ENCODE results near the gene PCNA.
A peak's percentile ranks its signal among the peaks of the same experiment; 100 is the strongest.

The PCNA gene

GRCh38 chr20:5119435-5120184 is at the start of gene PCNA:
TSS of gene PCNA (minus strand) at chr20:5119958. CDS start at chr20:5119798, 160 bp downstream.
- DNase-seq: peak; percentile 95

GRCh38 chr20:5168651-5169396 is 49.1 kb upstream of the PCNA start:
- DNase-seq: no peak

GRCh38 chr20:5164645-5165625 is 45.2 kb upstream of the PCNA start:
- no peak for DNase-seq

DNA sequence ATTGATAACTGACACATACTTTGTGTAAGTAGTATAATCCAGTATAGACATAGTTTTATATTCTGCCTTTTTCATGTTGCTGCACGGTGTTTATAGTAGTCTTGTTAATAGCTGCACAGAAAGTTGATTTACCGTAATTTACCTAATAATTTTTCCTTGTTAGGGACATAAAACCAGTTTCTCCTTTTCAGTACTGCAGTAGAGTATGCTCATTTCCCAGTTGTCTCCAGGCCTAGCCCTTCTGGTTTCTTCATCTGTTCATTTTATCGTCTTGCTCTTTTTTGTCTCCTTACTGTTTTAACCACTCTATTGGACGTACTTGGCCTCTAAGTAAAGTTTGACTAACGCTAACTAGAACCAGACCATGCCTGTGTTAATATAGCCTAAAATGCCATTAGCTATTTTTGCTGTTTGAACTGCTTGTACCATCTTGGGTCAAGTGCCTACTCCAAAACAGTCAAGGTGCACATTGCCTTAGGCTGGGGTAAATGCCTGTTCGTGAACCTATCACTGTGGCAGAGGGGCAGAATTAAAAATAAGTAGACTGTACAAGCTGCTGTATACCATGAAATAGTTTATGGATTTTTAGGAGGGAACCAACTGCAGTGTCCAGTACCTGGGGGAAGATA is 41.9 kb upstream of the PCNA start:
- DNase-seq: no peak

- DNase-seq: no peak
Measured at GRCh38 chr20:5160882-5161281, 41.1 kb upstream of the PCNA start.

- DNase-seq: no peak
Measured at GRCh38 chr20:5159928-5160327, 40.2 kb upstream of the PCNA start.

DNA sequence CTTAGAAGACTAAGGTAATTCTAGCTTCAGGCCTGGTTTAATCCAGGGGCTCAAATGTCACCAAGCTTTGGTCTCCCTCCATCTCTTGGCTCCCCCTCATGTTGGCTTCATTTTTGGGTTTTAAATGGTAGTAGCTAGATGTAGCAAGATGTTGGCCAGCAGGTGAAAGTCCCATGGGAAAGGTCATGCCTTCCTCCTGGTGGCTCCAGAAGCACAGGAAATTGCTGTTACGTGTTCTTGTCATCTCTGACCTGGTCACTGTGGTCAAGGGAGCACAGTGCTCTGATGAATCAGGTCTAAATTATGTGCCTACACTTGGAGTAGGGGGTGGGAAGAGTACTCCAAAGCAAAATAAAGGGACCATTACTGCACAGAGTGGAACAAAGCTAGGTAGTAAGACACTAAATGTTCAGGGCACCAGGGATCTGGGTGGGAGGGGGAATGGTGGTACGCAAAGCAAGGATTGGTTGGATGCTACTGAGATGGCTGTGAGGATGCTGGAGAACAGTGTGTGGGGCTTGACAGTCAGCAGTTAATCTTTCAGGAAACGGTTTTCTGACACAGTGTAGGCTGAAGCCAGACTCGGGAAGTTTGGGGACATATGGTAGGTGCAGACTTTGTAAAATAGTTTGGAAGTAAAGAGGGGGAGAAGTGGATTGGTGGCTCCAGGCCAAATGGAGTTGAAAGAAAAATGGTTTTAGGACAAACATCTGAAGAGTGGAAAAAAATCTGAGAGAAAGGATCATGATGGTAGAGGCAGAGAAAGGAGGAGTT is 37.1 kb upstream of the PCNA start:
- DNase-seq: no peak

DNA sequence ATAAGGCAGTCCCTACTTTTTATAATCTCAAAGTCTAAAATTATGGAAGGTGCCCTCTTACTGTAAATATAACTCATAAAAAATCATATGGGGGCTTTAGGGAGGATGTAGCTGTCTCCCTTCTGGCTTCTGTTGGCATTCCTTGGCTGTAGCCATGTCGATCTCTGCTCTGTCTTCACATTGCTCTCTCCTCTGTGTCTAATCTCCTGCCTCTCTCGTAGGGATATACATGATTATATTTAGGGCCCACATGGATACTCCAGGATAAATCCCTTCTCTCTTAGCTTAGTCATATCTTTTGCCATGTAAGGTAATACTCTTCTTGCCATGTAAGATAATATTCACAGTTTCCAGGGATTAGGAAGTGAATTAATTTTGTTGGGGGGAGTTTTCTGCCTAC is 35.6 kb upstream of the PCNA start:
- DNase-seq: no peak

DNA sequence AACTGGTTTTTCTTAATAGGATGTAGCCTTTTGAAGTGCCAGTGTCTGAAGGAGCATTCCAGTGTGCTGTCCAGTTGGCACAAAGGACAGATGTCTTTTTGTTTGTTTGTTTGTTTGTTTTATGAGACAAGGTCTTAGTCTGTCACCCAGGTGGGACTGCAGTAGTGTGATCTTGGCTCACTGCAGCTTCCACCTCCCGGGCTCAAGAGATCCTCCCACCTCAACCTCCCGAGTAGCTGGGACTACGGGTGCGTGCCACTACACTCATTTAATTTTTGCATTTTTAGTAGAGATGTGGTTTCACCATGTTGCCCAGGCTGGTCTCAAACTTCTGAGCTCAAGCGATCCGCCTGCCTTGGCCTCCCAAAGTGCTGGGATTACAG is 34.8 kb upstream of the PCNA start:
- no peak for DNase-seq

DNA sequence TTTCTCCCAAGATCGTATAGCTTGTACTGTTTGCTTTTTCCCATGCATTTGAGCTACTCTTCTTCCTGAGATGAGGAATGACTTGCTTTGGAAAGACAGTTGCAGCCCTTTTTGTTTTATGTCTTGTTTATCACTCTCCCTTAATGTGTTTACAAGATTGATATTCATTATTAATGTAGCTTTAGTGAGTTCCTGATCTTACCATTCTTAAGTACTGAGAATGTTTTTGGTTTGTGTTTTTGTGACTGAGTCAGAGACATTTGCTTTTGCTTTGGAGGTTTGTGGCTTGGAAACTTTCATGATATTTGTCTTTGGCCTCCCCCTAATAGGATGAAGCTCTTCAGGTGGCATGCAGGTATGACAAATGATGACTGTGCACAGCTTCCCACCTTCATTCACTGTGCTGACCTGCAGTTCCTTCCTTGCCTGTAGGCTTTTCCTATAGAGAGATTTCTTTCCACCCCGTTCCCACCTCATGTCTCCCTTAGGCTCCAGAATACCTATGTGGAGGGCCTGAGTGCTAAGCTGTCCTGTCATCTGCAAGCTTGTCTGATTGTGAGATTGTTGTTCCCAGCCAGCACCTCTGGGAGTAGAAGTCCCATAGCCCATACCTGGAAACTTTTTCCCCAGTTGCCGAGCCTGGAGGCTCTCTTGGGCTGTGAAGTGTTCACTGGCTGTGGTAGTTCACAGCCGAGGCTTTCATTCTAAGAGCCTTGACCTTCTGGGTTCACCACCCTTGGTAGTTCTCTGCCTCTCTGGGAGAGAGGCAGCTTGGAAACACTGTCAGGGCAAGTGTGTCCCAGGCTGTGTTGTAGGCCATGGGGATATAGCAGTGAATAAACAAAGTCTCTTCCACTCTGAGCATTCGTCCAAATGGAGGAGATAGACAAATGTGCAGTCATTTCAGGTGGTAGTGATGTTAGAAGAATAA is 34.1 kb upstream of the PCNA start:
- DNase-seq: no peak

- no peak for DNase-seq
Measured at GRCh38 chr20:5153152-5153467, 33.4 kb upstream of the PCNA start.

GRCh38 chr20:5150226-5151076 is 30.7 kb upstream of the PCNA start:
- no peak for DNase-seq

- no peak for DNase-seq
Measured at GRCh38 chr20:5149892-5150225, 30.1 kb upstream of the PCNA start.

GRCh38 chr20:5148581-5148980 is 28.8 kb upstream of the PCNA start:
- DNase-seq: no peak

DNA sequence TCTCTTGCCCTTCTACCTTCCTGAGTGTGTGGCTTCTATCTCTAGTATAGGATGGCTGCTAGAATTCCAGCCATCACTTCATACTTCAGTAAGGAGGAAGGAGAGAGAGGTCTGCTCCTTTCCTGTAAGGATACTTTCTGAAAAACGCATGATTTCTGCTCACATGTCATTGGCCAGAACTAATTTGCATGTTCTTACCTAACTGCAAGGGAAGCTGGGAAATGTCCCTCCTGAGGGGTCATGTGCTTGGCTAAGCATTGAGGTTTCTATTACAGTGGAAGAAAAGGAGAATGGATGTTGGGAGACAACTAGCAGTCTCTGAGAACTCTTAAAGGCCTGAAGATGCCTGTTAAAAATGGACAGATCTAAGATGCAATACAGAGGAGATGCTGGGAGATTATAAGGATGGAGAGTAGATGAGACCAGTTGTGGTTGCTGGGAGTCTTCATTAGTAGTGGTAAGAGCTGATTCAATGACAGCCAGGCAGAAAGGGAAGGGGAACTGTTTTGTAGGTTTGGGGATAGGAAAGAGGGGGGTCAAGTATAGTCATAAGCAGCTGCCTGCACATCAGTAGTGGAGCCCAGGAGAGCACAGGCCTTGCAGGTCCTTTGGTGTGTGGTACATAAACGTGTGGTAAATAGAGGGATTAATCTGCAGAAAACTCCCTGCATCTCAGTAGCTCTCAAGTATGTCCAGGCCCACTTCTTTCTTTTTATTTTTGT is 27.3 kb upstream of the PCNA start:
- DNase-seq: no peak

DNA sequence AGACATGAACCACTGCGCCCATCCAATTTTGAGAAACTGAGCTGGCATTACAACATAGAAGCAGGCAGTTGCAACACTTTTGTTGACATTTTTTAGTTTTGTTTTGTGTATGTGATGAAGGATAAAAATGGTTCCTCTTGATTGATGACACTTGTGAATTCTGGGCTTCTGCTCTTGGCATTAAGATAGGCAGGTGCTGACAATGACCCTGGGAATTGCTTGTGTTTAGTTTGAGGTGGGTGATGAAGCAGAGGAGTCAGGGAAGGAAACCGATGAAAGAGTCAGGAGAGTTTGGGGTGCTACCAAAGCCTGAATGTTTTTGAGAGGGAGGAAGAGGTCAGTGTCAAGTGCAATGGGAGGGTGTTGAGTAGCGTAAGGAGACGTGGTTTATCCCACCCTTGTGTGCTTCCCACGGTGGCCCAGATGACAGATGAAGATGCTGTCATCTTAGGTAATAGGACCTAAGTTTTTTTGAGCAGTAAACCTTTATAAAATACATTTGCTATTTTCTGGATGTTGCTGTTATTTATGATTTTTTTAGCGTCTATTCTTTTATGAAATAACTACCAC is 26.4 kb upstream of the PCNA start:
- DNase-seq: no peak

GRCh38 chr20:5145365-5146098 is 25.8 kb upstream of the PCNA start:
- DNase-seq: no peak

DNA sequence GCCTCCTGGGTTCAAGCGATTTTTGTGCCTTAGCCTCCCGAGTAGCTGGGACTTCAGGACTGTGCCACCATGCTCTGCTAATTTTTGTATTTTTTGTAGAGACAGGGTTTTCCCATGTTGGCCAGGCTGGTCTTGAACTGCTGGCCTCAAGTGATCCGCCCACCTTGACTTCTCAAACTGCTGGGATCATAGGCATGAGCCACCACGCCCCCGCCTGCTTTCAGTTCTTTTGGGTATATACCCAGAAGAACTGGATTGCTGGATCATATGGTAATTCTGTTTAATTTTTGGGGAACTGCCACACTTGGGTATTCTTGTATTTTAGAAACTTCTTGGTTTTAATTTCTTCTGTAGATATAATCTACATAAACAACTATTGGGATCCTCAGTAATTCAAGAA is 24.1 kb upstream of the PCNA start:
- no peak for DNase-seq

Data from stimulated activated CD4-positive, alpha-beta T cell treated with anti-CD3 and anti-CD28 coated beads, Interleukin-12 subunit alpha, Interleukin-12 subunit beta, amount 100 ng/mL, for 4 hours (primary cell).